Mammary epithelial cell (primary cell): ENCODE measurements around the gene LAMC3.

Source experiments
- CTCF ChIP-seq, 2 donors: IDR thresholded peaks in 1 of 2; conservative IDR thresholded peaks in 1 of 2; 2 replicates each; pipeline ENCODE4 v1.5.1; 2011 to 2012; ENCODE audit warnings: inconsistent platforms in 2 of 2, low read length in 2 of 2, mild to moderate bottlenecking in 2 of 2, control low read depth in 1 of 2, low read depth in 1 of 2; ENCODE audit not compliant: insufficient read depth in 1 of 2; ENCODE audit errors: extremely low read depth in 1 of 2
- EZH2 ChIP-seq: IDR thresholded peaks from 2 replicates; pipeline ENCODE4 v1.6.1; 2012; ENCODE audit warnings: low read length, inconsistent platforms, borderline replicate concordance

- TF ChIP-seq EZH2 (no peak), CTCF (conservative IDR thresholded peaks at IDR 0.05 in 1 of 2, IDR thresholded peaks at IDR 0.05 in 1 of 2; ENCODE audit: extremely low read depth in 1 of 2, insufficient read depth in 1 of 2, low read depth in 1 of 2, low read length in 2 of 2) (no peak)
These were observed 27.8 kb downstream of the LAMC3 start for GRCh38 chr9:131036529-131037334.
